Panc1 (cell line): Measurements from ENCODE around the gene SRGAP3. TPM values are rescaled to one million over a fixed set of nuclear protein-coding genes. Genes with fewer than 3 reads are reported as not detected.

ENCODE experiments used
- ATAC-seq: fragments of 200-7000 bp; cut with Tn5 transposase; 2 replicates; pipeline ENCODE4 v1.9.1; 2020; ENCODE audit warnings: mild to moderate bottlenecking, moderate library complexity
- BruUV-seq: library from RNA; stranded (reverse); fragments of 400-500 nt; replicated peaks from 2 replicates; lab custom pipeline; 2021; lab: Mats Ljungman, UMichigan
- CTCF ChIA-PET: fragments of 300-600 bp; sonication (Branson Sonifier 250); formaldehyde crosslinking; loops from one replicate; lab custom pipeline; 2022; ENCODE audit warnings: antibody characterized with exemption; lab: Charles Lee
- POLR2A ChIA-PET: fragments of 300-600 bp; sonication (Branson Sonifier 250); formaldehyde crosslinking; loops from one replicate; lab custom pipeline; 2022; ENCODE audit warnings: antibody characterized with exemption; lab: Charles Lee
- DNase-seq: peaks from one replicate; pipeline ENCODE4 v3.0.0-alpha.2; 2010; ENCODE audit warnings: low read depth, low spot score
- H3K27ac ChIP-seq: 2 replicates; pipeline ENCODE4 v1.5.1; 2011; ENCODE audit warnings: mild to moderate bottlenecking, low read length, inconsistent platforms
- H3K27me3 ChIP-seq: fragments of 200-500 bp; sonication (Bioruptor generic); 2 replicates; pipeline ENCODE4 v1.6.0; 2014; ENCODE audit warnings: low read length, inconsistent platforms; ENCODE audit not compliant: control insufficient read depth, insufficient read depth
- H3K36me3 ChIP-seq: fragments of 200-500 bp; sonication (Bioruptor generic); 2 replicates; pipeline ENCODE4 v1.5.1; 2014; ENCODE audit warnings: inconsistent platforms, mild to moderate bottlenecking, low read length, moderate library complexity; ENCODE audit not compliant: control insufficient read depth, insufficient read depth
- H3K4me1 ChIP-seq: 2 replicates; pipeline ENCODE4 v1.5.1; 2011; ENCODE audit warnings: inconsistent platforms, mild to moderate bottlenecking, low read length, moderate library complexity; ENCODE audit not compliant: control insufficient read depth, insufficient read depth
- H3K4me3 ChIP-seq, 2 experiments: 2 replicates each; pipeline ENCODE4 v1.5.1; 2011 to 2012; ENCODE audit warnings: low read depth in 2 of 2, low read length in 2 of 2, mild to moderate bottlenecking in 2 of 2, inconsistent platforms in 1 of 2, moderate library complexity in 1 of 2
- H3K9me3 ChIP-seq: fragments of 200-500 bp; sonication (Bioruptor generic); 2 replicates; pipeline ENCODE4 v1.5.1; 2014; ENCODE audit warnings: low read depth, mild to moderate bottlenecking, inconsistent platforms, low read length, moderate library complexity; ENCODE audit not compliant: control insufficient read depth, insufficient read depth
- CTCF ChIP-seq: fragments of 450-650 bp; IDR thresholded peaks from 2 replicates; pipeline ENCODE4 v1.5.1; 2017; ENCODE audit warnings: mild to moderate bottlenecking
- POLR2AphosphoS5 ChIP-seq: IDR thresholded peaks from 2 replicates; pipeline ENCODE4 v1.6.1; 2012; ENCODE audit warnings: mild to moderate bottlenecking, low read depth, low read length, moderate library complexity
- SIN3A ChIP-seq: IDR thresholded peaks from 2 replicates; pipeline ENCODE4 v1.6.1; 2012; ENCODE audit warnings: low read depth, mild to moderate bottlenecking, low read length, moderate library complexity, borderline replicate concordance; ENCODE audit not compliant: insufficient read depth
- TCF7L2 ChIP-seq: IDR thresholded peaks from 2 replicates; pipeline ENCODE4 v1.6.1; 2011; ENCODE audit warnings: mild to moderate bottlenecking, low read depth, low read length, inconsistent platforms
- in situ Hi-C: cut with HindIII; loops from 2 replicates; pipeline ENCODE4 v1.10.0; 2016; ENCODE audit warnings: low sequenced_read_pairs, low pct_unique_long_range_greater_than_20kb
- intact Hi-C: fragments of 100-400 bp; cut with micrococcal nuclease; formaldehyde crosslinking; loops from one replicate; pipeline ENCODE4 v1.10.0; 2022; ENCODE audit not compliant: unreplicated experiment
- total RNA-seq: library from RNA; stranded (reverse); gene quantifications from one replicate; pipeline ENCODE4 v1.2.1, GENCODE V29; 2021; ENCODE audit not compliant: unreplicated experiment
- TF ChIP-seq, protein P1 (sequence below), 2 experiments: IDR thresholded peaks; 2 replicates each; pipeline ENCODE4 v1.6.1; 2011 to 2012; ENCODE audit warnings: low read depth in 2 of 2, control low read depth in 1 of 2, low read length in 1 of 2, mild to moderate bottlenecking in 1 of 2, moderate library complexity in 1 of 2; ENCODE audit not compliant: insufficient read depth in 1 of 2

The SRGAP3 gene
- total RNA-seq, 1 experiment from 2014 or later, result 0.82 TPM

- DNase-seq (peak; percentile 47), ATAC-seq (peak; percentile 77)
- TF ChIP-seq CTCF (peak; percentile 93), POLR2AphosphoS5 (no peak), TCF7L2 (no peak), SIN3A (no peak)
- TF ChIP-seq, protein P1, sequence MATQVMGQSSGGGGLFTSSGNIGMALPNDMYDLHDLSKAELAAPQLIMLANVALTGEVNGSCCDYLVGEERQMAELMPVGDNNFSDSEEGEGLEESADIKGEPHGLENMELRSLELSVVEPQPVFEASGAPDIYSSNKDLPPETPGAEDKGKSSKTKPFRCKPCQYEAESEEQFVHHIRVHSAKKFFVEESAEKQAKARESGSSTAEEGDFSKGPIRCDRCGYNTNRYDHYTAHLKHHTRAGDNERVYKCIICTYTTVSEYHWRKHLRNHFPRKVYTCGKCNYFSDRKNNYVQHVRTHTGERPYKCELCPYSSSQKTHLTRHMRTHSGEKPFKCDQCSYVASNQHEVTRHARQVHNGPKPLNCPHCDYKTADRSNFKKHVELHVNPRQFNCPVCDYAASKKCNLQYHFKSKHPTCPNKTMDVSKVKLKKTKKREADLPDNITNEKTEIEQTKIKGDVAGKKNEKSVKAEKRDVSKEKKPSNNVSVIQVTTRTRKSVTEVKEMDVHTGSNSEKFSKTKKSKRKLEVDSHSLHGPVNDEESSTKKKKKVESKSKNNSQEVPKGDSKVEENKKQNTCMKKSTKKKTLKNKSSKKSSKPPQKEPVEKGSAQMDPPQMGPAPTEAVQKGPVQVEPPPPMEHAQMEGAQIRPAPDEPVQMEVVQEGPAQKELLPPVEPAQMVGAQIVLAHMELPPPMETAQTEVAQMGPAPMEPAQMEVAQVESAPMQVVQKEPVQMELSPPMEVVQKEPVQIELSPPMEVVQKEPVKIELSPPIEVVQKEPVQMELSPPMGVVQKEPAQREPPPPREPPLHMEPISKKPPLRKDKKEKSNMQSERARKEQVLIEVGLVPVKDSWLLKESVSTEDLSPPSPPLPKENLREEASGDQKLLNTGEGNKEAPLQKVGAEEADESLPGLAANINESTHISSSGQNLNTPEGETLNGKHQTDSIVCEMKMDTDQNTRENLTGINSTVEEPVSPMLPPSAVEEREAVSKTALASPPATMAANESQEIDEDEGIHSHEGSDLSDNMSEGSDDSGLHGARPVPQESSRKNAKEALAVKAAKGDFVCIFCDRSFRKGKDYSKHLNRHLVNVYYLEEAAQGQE (IDR thresholded peaks at IDR 0.05; ENCODE audit: insufficient read depth in 1 of 2, low read depth in 2 of 2, low read length in 1 of 2), result no peak
- H3K4me3 ChIP-seq, result no peak overlapping the region
- H3K4me1 ChIP-seq, result no peaks in the 10 kb centered on the region
- H3K27me3 ChIP-seq, result no peaks in the 10 kb centered on the region
- intact Hi-C loops, result loop anchor here (2.0 to 5.0 kb wide), 2 partner anchors 96 to 330 kb away; no protein-coding TSS in a partner anchor
- no peaks in the 10 kb centered on the region for H3K36me3 ChIP-seq
- ChIA-PET POLR2A (no interaction called here), CTCF (interaction anchor here (1.0 kb wide), 1 partner anchor 331 kb away, joined by 6 read pairs; no protein-coding TSS in a partner anchor)
- H3K9me3 ChIP-seq, result no peaks in the 10 kb centered on the region
- H3K27ac ChIP-seq, result no peak overlapping the region
- no TSS peak for BruUV-seq
- in situ Hi-C loops, result no loop called here
Observed at GRCh38 chr3:8970971-8971589, 278.4 kb downstream of the SRGAP3 start.

DNA sequence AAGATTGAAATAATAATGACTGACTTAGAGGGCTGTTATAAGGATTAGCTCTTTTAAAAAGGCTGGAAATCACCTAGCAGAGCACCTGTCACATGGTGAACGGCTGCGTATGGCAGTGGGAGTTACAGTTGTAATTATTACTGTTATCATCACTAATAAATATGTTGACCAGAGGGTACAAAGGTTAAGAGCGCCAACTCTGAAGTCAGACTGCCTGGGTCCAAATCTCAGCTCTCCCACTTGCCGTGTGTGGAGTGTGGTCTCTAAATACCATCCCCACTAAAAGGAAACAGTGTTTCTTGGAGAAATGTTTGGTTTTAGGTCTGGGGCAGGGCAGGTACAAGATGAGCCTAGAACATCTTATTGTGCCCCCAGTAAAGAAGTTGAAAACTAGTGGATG lies 280.2 kb downstream of the SRGAP3 start:
- Histone ChIP-seq H3K27me3 (no peaks in the 10 kb centered on the region), H3K36me3 (no peaks in the 10 kb centered on the region), H3K4me1 (peaks cover 10% of the 10 kb centered on the region; the same call in 1 of the 2 replicates), H3K9me3 (no peaks in the 10 kb centered on the region), H3K4me3 (no peak overlapping the region), H3K27ac (no peak overlapping the region)
- no peak for TF ChIP-seq CTCF
- no peak for TF ChIP-seq POLR2AphosphoS5
- TF ChIP-seq, protein P1 (IDR thresholded peaks at IDR 0.05; ENCODE audit: insufficient read depth in 1 of 2, low read depth in 2 of 2, low read length in 1 of 2), result no peak
- TF ChIP-seq TCF7L2, result no peak
- no peak for TF ChIP-seq SIN3A
- ATAC-seq, result no peak
- in situ Hi-C loops (no loop called here), intact Hi-C loops (no loop called here)
- BruUV-seq, result no TSS peak
- ChIA-PET CTCF (no interaction called here), POLR2A (no interaction called here)
- no peak for DNase-seq
